Activated naive CD8-positive, alpha-beta T cell (primary cell): ENCODE results near the gene CDPF1.

Source experiments
- H3K27ac Mint-ChIP-seq: one replicate; pipeline ENCODE4 v1.8.0; 2021; ENCODE audit warnings: mixed read lengths
- H3K27me3 Mint-ChIP-seq: one replicate; pipeline ENCODE4 v1.8.0; 2021; ENCODE audit warnings: mixed read lengths
- H3K36me3 Mint-ChIP-seq: one replicate; pipeline ENCODE4 v1.8.0; 2021; ENCODE audit warnings: mixed read lengths
- H3K4me1 Mint-ChIP-seq: one replicate; pipeline ENCODE4 v1.8.0; 2021; ENCODE audit warnings: low read depth, mixed read lengths
- H3K4me3 Mint-ChIP-seq: one replicate; pipeline ENCODE4 v1.8.0; 2021; ENCODE audit warnings: mild to moderate bottlenecking, mixed read lengths
- H3K9me3 Mint-ChIP-seq: one replicate; pipeline ENCODE4 v1.8.0; 2021; ENCODE audit warnings: low read depth, mixed read lengths

The CDPF1 gene

DNA sequence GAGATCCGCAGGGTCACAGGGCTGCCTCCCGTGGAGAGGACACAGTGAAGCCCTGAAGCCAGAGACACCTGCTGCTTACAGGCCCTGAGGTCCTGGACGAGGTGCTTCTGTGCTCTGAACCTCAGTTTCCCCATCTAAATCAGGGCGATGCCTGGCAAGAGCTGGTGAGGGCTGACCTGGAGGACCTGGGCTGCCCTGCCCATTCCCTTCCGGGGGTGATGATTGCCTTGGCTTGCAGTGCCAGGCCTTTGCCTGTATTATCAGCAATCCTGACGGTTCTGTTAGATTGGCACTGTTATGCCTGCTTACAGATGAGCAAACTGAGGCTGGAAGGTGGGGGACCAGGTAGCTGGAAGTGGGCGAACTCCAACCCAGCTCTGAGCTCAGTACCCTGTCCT lies 38.8 kb upstream of the CDPF1 start:
- no peak overlapping the region for H3K4me3 Mint-ChIP-seq

DNA sequence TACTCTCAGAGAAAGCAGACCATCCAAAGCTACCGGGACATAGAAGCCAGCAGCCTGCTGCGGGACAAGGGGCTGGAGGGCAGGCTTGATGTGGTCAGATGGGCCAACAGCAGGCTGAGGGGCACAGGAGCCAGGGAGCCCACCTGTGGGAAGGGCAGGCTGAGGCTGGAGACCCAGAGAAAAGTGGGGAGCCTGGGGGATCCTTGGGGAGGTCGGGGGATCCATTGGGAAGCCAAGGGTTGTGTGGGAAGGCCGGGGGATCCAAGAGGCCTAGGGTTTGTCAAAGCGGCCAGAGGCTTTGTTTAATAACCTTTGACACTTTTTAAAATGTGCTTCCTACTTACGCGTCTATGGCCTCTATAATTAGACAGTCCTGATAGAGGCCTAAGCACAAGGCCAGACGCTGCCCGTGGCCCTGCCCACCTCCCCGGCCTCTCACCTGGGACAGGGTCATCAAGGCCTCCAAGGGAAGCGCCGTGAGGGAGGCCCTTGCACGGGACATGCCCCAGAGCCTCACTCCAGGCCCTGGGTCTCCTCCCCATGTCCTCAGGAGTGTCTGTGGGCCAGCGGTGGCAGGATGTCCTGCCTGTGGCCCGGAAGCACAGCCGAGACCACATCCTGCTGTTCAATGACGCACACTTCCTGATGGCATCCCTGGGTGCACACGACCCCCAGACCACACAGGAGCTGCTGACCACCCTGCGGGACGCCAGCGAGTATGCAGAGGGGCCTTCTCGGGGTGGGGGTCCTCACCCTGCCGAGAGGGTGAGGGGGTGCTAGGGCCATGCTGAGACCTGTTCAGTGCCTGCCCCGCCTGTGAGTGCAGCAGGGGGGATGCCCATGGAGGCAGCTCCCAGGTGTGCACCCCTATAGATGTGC lies 38.0 kb upstream of the CDPF1 start:
- Mint-ChIP-seq H3K27ac (no peak overlapping the region), H3K9me3 (no peaks in the 10 kb centered on the region), H3K36me3 (no peaks in the 10 kb centered on the region), H3K27me3 (no peaks in the 10 kb centered on the region), H3K4me3 (no peak overlapping the region), H3K4me1 (peaks cover 3% of the 10 kb centered on the region)

More for the DNA sequence above, 38.8 kb upstream of the CDPF1 start:
- Mint-ChIP-seq H3K4me1 (peaks cover 3% of the 10 kb centered on the region), H3K27me3 (no peaks in the 10 kb centered on the region), H3K9me3 (no peaks in the 10 kb centered on the region), H3K27ac (no peak overlapping the region), H3K36me3 (no peaks in the 10 kb centered on the region)

- Mint-ChIP-seq H3K27ac (no peak overlapping the region), H3K4me3 (no peak overlapping the region), H3K36me3 (no peaks in the 10 kb centered on the region), H3K9me3 (no peaks in the 10 kb centered on the region), H3K27me3 (no peaks in the 10 kb centered on the region), H3K4me1 (peaks cover 3% of the 10 kb centered on the region)
Measured at GRCh38 chr22:46286941-46287872, 37.1 kb upstream of the CDPF1 start.

DNA sequence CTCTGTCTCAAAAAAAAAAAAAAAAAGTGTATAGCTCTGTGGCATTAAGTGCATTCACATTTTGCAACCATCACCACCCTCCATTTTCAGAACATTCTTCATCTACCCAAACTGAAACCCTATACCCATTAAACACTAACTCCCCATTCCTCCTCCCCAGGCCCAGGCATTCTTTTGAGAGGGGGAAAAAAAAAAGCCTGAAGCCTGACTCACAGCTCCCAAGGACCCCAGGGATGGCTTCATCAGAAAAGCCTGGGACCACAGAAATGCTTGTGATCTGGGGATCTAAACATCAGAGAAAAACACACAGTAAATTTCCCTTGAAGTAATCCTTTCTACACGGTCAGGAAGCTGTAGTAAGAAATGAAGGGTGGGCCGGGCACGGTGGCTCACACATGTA lies 35.9 kb upstream of the CDPF1 start:
- Mint-ChIP-seq H3K36me3 (no peaks in the 10 kb centered on the region), H3K27me3 (no peaks in the 10 kb centered on the region), H3K4me3 (no peak overlapping the region), H3K4me1 (peaks cover 3% of the 10 kb centered on the region), H3K9me3 (no peaks in the 10 kb centered on the region), H3K27ac (no peak overlapping the region)

DNA sequence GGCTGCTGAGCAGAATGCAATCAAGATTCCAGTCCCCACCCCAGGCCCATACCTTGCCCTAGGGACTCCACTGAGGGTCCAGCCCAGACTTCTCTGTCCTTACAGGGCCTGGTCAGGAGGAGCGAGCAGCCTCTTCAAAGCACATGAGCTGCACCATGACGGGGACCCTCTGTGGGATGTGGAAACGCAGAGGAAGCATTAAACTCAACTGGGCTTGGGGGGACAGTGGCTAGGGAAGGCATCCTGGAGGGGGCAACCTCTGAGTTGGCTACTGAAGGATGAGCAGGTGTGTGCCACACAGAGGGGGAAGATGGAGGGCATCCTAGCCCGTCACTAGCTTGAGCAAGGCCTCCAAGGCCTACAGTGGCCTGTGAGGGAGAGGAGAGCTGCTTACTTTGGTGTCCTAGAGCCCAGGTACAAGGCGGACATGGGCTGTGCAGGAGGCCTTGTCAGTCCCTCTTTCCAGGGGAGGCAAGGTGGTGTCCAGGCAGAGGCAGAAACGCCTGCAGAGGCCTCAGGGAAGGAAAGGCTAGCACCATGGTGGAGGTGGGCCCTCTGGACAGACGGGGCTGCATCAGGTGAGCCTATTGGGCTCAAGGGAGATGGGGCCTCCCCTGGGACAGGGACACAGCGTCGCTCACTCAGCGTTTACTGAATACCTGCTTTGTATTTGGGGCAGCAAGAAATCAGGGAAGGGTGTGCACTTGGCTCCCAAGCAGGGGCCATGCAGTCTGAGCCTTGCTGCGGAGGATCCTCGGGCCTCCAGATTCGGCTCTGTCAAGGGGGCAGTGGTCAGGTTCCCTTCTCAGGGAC lies 32.0 kb upstream of the CDPF1 start:
- no peak overlapping the region for H3K4me3 Mint-ChIP-seq
- peaks cover under 1% of the 10 kb centered on the region for H3K36me3 Mint-ChIP-seq
- H3K27ac Mint-ChIP-seq = no peak overlapping the region

GRCh38 chr22:46280999-46281623 lies 31.0 kb upstream of the CDPF1 start:
- no peak overlapping the region for H3K4me3 Mint-ChIP-seq
- H3K4me1 Mint-ChIP-seq = no peaks in the 10 kb centered on the region
- no peak overlapping the region for H3K27ac Mint-ChIP-seq
- peaks cover 3% of the 10 kb centered on the region for H3K36me3 Mint-ChIP-seq
- no peaks in the 10 kb centered on the region for H3K9me3 Mint-ChIP-seq
- H3K27me3 Mint-ChIP-seq = no peaks in the 10 kb centered on the region

More for the DNA sequence above, 32.0 kb upstream of the CDPF1 start:
- H3K4me1 Mint-ChIP-seq = no peaks in the 10 kb centered on the region
- no peaks in the 10 kb centered on the region for H3K27me3 Mint-ChIP-seq
- no peaks in the 10 kb centered on the region for H3K9me3 Mint-ChIP-seq

- Mint-ChIP-seq H3K27ac (no peak overlapping the region), H3K27me3 (no peaks in the 10 kb centered on the region), H3K36me3 (peaks cover 9% of the 10 kb centered on the region), H3K4me1 (no peaks in the 10 kb centered on the region), H3K4me3 (no peak overlapping the region), H3K9me3 (no peaks in the 10 kb centered on the region)
Measured at GRCh38 chr22:46280063-46280817, 30.1 kb upstream of the CDPF1 start.

DNA sequence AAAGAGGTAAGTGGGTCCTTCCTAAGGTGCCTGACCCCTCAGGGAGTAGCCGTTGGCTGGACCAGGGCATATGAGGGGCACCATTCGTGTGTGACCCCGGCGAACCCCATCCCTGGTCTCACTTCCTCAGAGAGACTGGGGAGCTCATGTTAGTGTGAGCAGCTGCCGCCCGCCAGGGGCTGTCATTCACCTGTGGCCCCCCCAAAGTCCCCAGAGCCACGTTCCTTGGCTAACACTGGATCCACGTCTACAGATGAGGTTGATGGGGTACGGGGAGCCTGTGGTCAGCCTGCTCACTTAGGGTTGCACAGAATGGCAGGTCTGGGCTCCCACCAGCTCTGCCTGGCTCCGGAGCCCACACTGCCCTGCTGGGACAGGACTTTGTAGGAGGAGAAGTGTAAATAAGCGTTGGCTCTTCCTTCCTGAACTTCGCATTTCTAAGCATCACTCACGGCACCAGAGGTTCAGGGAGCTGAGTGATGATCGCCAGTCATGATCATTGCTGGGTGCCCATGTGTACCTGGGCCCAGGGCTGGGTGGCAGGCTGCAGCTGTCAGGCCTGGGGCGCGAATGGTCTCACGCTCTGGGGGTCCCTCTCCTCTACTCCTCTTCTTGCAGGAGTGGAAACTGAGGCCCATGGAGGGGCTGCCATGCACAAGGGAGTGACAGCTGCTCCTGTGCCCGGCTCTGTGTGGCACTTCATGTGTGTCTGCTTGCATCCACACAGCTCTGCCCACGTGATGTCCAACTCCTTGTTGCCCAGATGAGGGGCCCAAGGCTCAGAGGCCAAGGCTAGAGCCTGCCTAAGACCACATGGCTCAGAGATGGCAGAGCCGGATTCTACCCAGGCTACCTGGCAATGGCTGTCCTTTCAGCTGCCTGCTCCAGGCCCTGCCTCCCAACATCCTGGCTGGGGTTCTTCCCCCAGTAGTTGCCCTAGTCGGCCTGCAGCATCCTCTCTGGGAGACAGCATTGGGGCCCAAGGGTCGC lies 28.9 kb upstream of the CDPF1 start:
- Mint-ChIP-seq H3K4me1 (no peaks in the 10 kb centered on the region), H3K27me3 (no peaks in the 10 kb centered on the region), H3K4me3 (no peak overlapping the region), H3K27ac (no peak overlapping the region), H3K36me3 (peaks cover 9% of the 10 kb centered on the region), H3K9me3 (no peaks in the 10 kb centered on the region)

DNA sequence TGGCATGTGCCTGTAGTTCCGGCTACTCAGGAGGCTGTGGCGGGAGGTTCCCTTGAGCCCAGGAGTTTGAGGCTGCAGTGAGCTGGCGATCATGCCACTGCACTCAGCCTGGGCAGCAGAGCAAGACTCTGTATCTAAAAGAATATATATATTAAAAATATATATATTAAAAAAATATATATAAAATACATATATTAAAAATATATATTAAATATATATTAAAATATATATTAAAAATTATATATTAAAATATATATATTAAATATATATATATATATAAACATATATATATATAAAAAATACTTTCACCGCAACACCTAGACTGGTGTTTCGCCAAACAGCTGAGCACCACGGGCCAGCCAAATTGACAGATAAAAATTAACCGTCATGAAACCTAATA lies 26.5 kb upstream of the CDPF1 start:
- Mint-ChIP-seq H3K9me3 (no peaks in the 10 kb centered on the region), H3K4me3 (no peak overlapping the region), H3K27me3 (no peaks in the 10 kb centered on the region), H3K36me3 (peaks cover 9% of the 10 kb centered on the region), H3K27ac (no peak overlapping the region), H3K4me1 (no peaks in the 10 kb centered on the region)

GRCh38 chr22:46275455-46276122 lies 25.5 kb upstream of the CDPF1 start:
- H3K4me3 Mint-ChIP-seq = no peak overlapping the region

DNA sequence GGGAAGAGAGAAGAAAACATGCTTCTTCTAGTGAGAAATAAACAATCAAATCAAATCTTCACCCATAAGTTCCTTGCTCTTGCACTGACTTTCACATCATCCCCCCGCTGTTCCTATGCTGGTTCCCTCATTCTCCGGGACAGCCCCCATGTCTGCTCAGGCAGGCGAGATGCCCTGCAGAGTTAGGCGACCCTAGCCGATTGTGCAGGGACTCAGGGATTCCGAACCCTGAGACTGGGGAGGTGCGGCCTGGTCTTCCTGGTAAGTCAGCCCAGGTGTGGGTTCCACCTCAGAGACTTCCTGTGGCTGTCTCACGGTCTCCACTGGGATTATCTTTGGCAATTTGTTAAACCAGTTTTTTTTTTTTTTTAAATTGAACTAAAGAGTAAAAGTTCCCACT lies 24.3 kb upstream of the CDPF1 start:
- peaks cover 9% of the 10 kb centered on the region for H3K36me3 Mint-ChIP-seq
- no peaks in the 10 kb centered on the region for H3K9me3 Mint-ChIP-seq
- H3K27ac Mint-ChIP-seq = no peak overlapping the region
- H3K4me1 Mint-ChIP-seq = no peaks in the 10 kb centered on the region
- no peak overlapping the region for H3K4me3 Mint-ChIP-seq
- no peaks in the 10 kb centered on the region for H3K27me3 Mint-ChIP-seq

More at GRCh38 chr22:46275455-46276122, 25.5 kb upstream of the CDPF1 start:
- Mint-ChIP-seq H3K9me3 (no peaks in the 10 kb centered on the region), H3K27ac (no peak overlapping the region), H3K4me1 (no peaks in the 10 kb centered on the region), H3K27me3 (no peaks in the 10 kb centered on the region), H3K36me3 (peaks cover 9% of the 10 kb centered on the region)

DNA sequence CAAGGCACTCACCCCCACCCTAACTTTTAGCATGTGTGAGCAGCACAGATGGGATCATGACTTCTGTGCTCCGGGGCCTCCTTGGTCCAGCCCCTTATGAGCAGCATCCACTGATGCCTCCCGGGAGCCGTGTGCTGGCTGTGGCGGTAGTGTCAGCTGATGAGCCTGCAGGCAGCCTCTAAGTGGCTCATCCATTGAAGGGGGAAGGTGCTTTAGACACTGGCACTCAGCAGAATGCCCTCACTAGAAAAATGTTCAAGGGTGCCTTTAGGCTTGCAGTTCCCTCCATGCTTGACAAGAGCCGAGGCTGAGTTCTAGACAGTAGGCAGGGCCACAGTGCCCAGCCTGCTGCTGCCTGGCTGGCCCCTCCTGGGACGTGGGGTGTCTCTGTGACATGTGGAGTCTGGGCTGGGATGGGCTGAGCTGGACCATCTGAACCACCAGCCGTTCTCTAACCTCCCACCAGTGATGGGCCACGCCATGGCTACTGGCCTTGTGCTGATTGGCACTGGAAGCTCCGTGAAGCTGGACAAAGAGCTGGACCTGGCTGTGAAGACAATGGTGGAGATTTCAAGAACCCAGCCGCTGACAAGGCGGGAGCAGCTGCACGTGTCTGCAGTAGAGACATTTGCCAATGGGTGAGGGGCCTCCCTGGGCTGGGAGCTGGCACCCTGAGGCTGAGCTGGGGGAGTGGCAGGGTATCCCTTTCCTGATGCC lies 23.5 kb upstream of the CDPF1 start:
- peaks cover 9% of the 10 kb centered on the region for H3K36me3 Mint-ChIP-seq
- no peak overlapping the region for H3K4me3 Mint-ChIP-seq
- H3K9me3 Mint-ChIP-seq = no peaks in the 10 kb centered on the region
- H3K4me1 Mint-ChIP-seq = no peaks in the 10 kb centered on the region
- no peaks in the 10 kb centered on the region for H3K27me3 Mint-ChIP-seq
- no peak overlapping the region for H3K27ac Mint-ChIP-seq
